Keratinocyte (primary cell): ENCODE results near the gene SSTR3. TPM values are rescaled to one million over a fixed set of nuclear protein-coding genes. Genes with fewer than 3 reads are reported as not detected.

ENCODE experiments used
- DNase-seq: peaks from one replicate; pipeline ENCODE4 v3.0.0-alpha.2; 2011; ENCODE audit warnings: low read depth, missing footprints, low spot score
- FAIRE-seq: peaks from 2 replicates; lab custom pipeline; 2011; peaks lifted over from hg19 to GRCh38; lab: Jason Lieb, UNC
- H2AFZ ChIP-seq: 2 replicates; pipeline ENCODE4 v1.6.0; 2012; ENCODE audit warnings: low read length, control low read depth, inconsistent platforms; ENCODE audit not compliant: control insufficient read depth
- H3K27ac ChIP-seq: 2 replicates; pipeline ENCODE4 v1.5.1; 2011; ENCODE audit warnings: low read length; ENCODE audit not compliant: control insufficient read depth, insufficient read depth
- H3K27me3 ChIP-seq: 3 replicates; pipeline ENCODE4 v1.6.0; 2011; ENCODE audit warnings: low read length; ENCODE audit not compliant: control insufficient read depth, insufficient read depth; ENCODE audit errors: extremely low read depth
- H3K36me3 ChIP-seq, 2 experiments: 2 replicates in 1 of 2; 3 replicates in 1 of 2; pipeline ENCODE4 v1.5.1; 2011; ENCODE audit warnings: low read length in 2 of 2, mild to moderate bottlenecking in 1 of 2; ENCODE audit not compliant: control insufficient read depth in 2 of 2, insufficient read depth in 2 of 2; ENCODE audit errors: extremely low read depth in 1 of 2
- H3K4me1 ChIP-seq: 3 replicates; pipeline ENCODE4 v1.5.1; 2011; ENCODE audit warnings: low read length; ENCODE audit not compliant: control insufficient read depth, insufficient read depth; ENCODE audit errors: extremely low read depth
- H3K4me2 ChIP-seq: 3 replicates; pipeline ENCODE4 v1.6.0; 2011; ENCODE audit warnings: low read depth, low read length; ENCODE audit not compliant: control insufficient read depth, insufficient read depth; ENCODE audit errors: extremely low read depth
- H3K4me3 ChIP-seq, 3 experiments: fragments of 200-600 bp in 1 of 3; sonication (generic) in 1 of 3; 2 replicates in 2 of 3; 3 replicates in 1 of 3; pipeline ENCODE4 v1.5.1; 2011 to 2016; ENCODE audit warnings: low read length in 3 of 3, mild to moderate bottlenecking in 3 of 3, control low read depth in 2 of 3, inconsistent platforms in 1 of 3, low read depth in 1 of 3, mixed read lengths in 1 of 3, mixed run types in 1 of 3, moderate library complexity in 1 of 3; ENCODE audit not compliant: control insufficient read depth in 2 of 3, insufficient read depth in 2 of 3; ENCODE audit errors: extremely low read depth in 1 of 3
- H3K79me2 ChIP-seq: 2 replicates; pipeline ENCODE4 v1.6.0; 2012; ENCODE audit warnings: low read length; ENCODE audit not compliant: control insufficient read depth, insufficient read depth
- H3K9ac ChIP-seq: 3 replicates; pipeline ENCODE4 v1.6.0; 2011; ENCODE audit warnings: low read length; ENCODE audit not compliant: control insufficient read depth, insufficient read depth; ENCODE audit errors: extremely low read depth
- H3K9me1 ChIP-seq: 3 replicates; pipeline ENCODE4 v1.6.0; 2011; ENCODE audit warnings: low read length; ENCODE audit not compliant: control insufficient read depth, insufficient read depth; ENCODE audit errors: extremely low read depth
- H3K9me3 ChIP-seq: 2 replicates; pipeline ENCODE4 v1.5.1; 2012; ENCODE audit warnings: low read depth, low read length; ENCODE audit not compliant: control insufficient read depth
- H4K20me1 ChIP-seq: 3 replicates; pipeline ENCODE4 v1.6.0; 2011; ENCODE audit warnings: low read length; ENCODE audit not compliant: control insufficient read depth, insufficient read depth; ENCODE audit errors: extremely low read depth
- CTCF ChIP-seq, 3 experiments: IDR thresholded peaks in 1 of 3; conservative IDR thresholded peaks in 1 of 3; optimal IDR thresholded peaks in 1 of 3; 2 replicates in 2 of 3; 3 replicates in 1 of 3; pipeline versions ENCODE3 to v1.5.1; 2011; ENCODE audit warnings: low read length in 3 of 3, mild to moderate bottlenecking in 3 of 3, moderate library complexity in 2 of 3, control low read depth in 1 of 3, inconsistent platforms in 1 of 3; ENCODE audit not compliant: insufficient read depth in 2 of 3; ENCODE audit errors: extremely low read depth in 1 of 3
- EZH2 ChIP-seq: IDR thresholded peaks from one replicate; pipeline ENCODE4 v1.6.1; 2012; ENCODE audit warnings: inconsistent platforms, mild to moderate bottlenecking, low read length, moderate library complexity
- dilution Hi-C: fragments of 300-500 bp; cut with MboI; formaldehyde crosslinking; loops from one replicate; pipeline ENCODE4 v1.7.0; 2020; ENCODE audit warnings: low sequenced_read_pairs; ENCODE audit not compliant: extremely low pct_ligation_motif_present
- polyA plus RNA-seq, 5 experiments: library from polyadenylated mRNA; depleted of rRNA in 3 of 5; stranded (reverse) in 3 of 5; stranded (forward) in 1 of 5; unstranded in 1 of 5; fragments of >200 nt; gene quantifications; 1 replicate in 1 of 5; 2 replicates in 3 of 5; 3 replicates in 1 of 5; pipeline versions ENCODE4 v1.2.1 to v1.2.3, GENCODE V29; 2011 to 2012; ENCODE audit warnings: missing spikeins in 2 of 5, low read depth in 1 of 5, low replicate concordance in 1 of 5

SSTR3 gene
- polyA plus RNA-seq, 1 donor (not counting 4 experiments of a cell fraction or from before 2014, with no cell fraction given) = not detected

GRCh38 chr22:37218399-37218770 is 6.1 kb upstream of the SSTR3 start:
- Histone ChIP-seq H3K9me1 (no peaks in the 10 kb centered on the region), H3K9ac (no peak overlapping the region), H4K20me1 (no peaks in the 10 kb centered on the region), H3K36me3 (no peaks in the 10 kb centered on the region), H3K4me3 (no peak overlapping the region), H2AFZ (no peak overlapping the region), H3K4me2 (no peak overlapping the region), H3K4me1 (no peaks in the 10 kb centered on the region), H3K27ac (no peak overlapping the region), H3K9me3 (no peaks in the 10 kb centered on the region), H3K27me3 (peaks cover 3% of the 10 kb centered on the region), H3K79me2 (no peaks in the 10 kb centered on the region)
- dilution Hi-C loops = no loop called here
- TF ChIP-seq CTCF (optimal IDR thresholded peaks at IDR 0.05 in 1 of 3, IDR thresholded peaks at IDR 0.05 in 1 of 3, conservative IDR thresholded peaks at IDR 0.05 in 1 of 3; ENCODE audit: extremely low read depth in 1 of 3, insufficient read depth in 2 of 3, low read length in 3 of 3) = no peak
- no peak for TF ChIP-seq EZH2
- no peak for DNase-seq
- FAIRE-seq = no peak

GRCh38 chr22:37215890-37216289 is 3.6 kb upstream of the SSTR3 start:
- dilution Hi-C loops = no loop called here
- no peaks in the 10 kb centered on the region for H3K36me3 ChIP-seq

More at GRCh38 chr22:37215890-37216289, 3.6 kb upstream of the SSTR3 start:
- H3K27me3 ChIP-seq = peaks cover 24% of the 10 kb centered on the region
- DNase-seq (no peak), FAIRE-seq (no peak)
- no peak overlapping the region for H2AFZ ChIP-seq
- no peaks in the 10 kb centered on the region for H4K20me1 ChIP-seq
- H3K9me3 ChIP-seq = no peaks in the 10 kb centered on the region
- H3K4me3 ChIP-seq = no peak overlapping the region
- H3K4me1 ChIP-seq = no peaks in the 10 kb centered on the region
- H3K79me2 ChIP-seq = no peaks in the 10 kb centered on the region
- H3K9ac ChIP-seq = no peak overlapping the region
- no peak for TF ChIP-seq CTCF (optimal IDR thresholded peaks at IDR 0.05 in 1 of 3, IDR thresholded peaks at IDR 0.05 in 1 of 3, conservative IDR thresholded peaks at IDR 0.05 in 1 of 3; ENCODE audit: extremely low read depth in 1 of 3, insufficient read depth in 2 of 3, low read length in 3 of 3)
- no peak for TF ChIP-seq EZH2
- no peaks in the 10 kb centered on the region for H3K9me1 ChIP-seq
- H3K27ac ChIP-seq = no peak overlapping the region
- H3K4me2 ChIP-seq = no peak overlapping the region
